Stomach (tissue), 9 donors: ENCODE data around the gene EPHA7. TPM values are rescaled to one million over a fixed set of nuclear protein-coding genes. Genes with fewer than 3 reads are reported as not detected.

Experiments
- DNase-seq, 2 donors: peaks; one replicate each; pipeline versions ENCODE4 v3.0.0 to v3.0.0-alpha.2; 2013 to 2019
- H3K27ac ChIP-seq, 5 donors: fragments of 200-600 bp in 4 of 5; sonication (generic) in 4 of 5; one replicate each; pipeline ENCODE4 v1.5.1; 2013 to 2019; ENCODE audit warnings: mild to moderate bottlenecking in 1 of 5, moderate library complexity in 1 of 5
- H3K27me3 ChIP-seq, 3 donors: fragments of 200-600 bp; sonication (generic); one replicate each; pipeline ENCODE4 v1.5.1; 2017 to 2019; ENCODE audit warnings: mixed run types in 1 of 3
- H3K36me3 ChIP-seq, 4 donors: fragments of 200-600 bp; sonication (generic); 1 replicate in 3 of 4; 2 replicates in 1 of 4; pipeline ENCODE4 v1.5.1; 2016 to 2019
- H3K4me1 ChIP-seq, 4 donors: fragments of 200-600 bp; sonication (generic); one replicate each; pipeline ENCODE4 v1.5.1; 2016 to 2019
- H3K4me3 ChIP-seq, 4 donors: fragments of 200-600 bp; sonication (generic) in 3 of 4; one replicate each; pipeline ENCODE4 v1.5.1; 2016 to 2019; ENCODE audit warnings: mild to moderate bottlenecking in 1 of 4
- H3K9me3 ChIP-seq, 4 donors: fragments of 200-600 bp; sonication (generic); one replicate each; pipeline ENCODE4 v1.5.1; 2016 to 2019
- EP300 ChIP-seq: sonication (generic); formaldehyde crosslinking; IDR thresholded peaks from one replicate; pipeline ENCODE4 v1.6.1; 2017; ENCODE audit warnings: antibody characterized with exemption
- POLR2A ChIP-seq, 4 donors: fragments of 450-650 bp; IDR thresholded peaks; one replicate each; pipeline ENCODE4 v1.6.1; 2016; ENCODE audit warnings: antibody characterized with exemption in 4 of 4, control low read depth in 2 of 4, mild to moderate bottlenecking in 1 of 4, moderate library complexity in 1 of 4
- POLR2AphosphoS5 ChIP-seq, 3 donors: sonication (generic); formaldehyde crosslinking; IDR thresholded peaks; one replicate each; pipeline ENCODE4 v1.6.1; 2016; ENCODE audit warnings: antibody characterized with exemption in 3 of 3
- WGBS, 5 donors: extraction: QIAGEN DNeasy Blood & Tissue Kit in 3 of 5; methylation state at CpG; one replicate each; pipeline versions ENCODE4 v1.1.5 to v1.1.7; 2013 to 2018; 5-methylcytosine and 5-hydroxymethylcytosine counted together
- intact Hi-C: fragments of 100-400 bp; cut with DNase I; formaldehyde crosslinking; loops from one replicate; pipeline ENCODE4 v1.15.1; 2023; ENCODE audit warnings: low total_unique reads
- polyA plus RNA-seq, 3 donors: library from polyadenylated mRNA; stranded (reverse); fragments of 200-250 nt; gene quantifications; one replicate each; pipeline ENCODE4 v1.2.3, GENCODE V29; 2013
- total RNA-seq, 5 donors: library from RNA; depleted of rRNA; stranded (reverse); fragments of >200 nt; gene quantifications; one replicate each; pipeline versions ENCODE4 v1.1.0 to v1.2.3, GENCODE V29; 2014 to 2016
- TF ChIP-seq, protein P1 (sequence below), 7 experiments: fragments of 450-650 bp in 4 of 7; fragments of 200-600 bp in 3 of 7; sonication (generic) in 3 of 7; IDR thresholded peaks; one replicate each; pipeline ENCODE4 v1.5.1; 2016 to 2019; ENCODE audit warnings: antibody characterized with exemption in 7 of 7, control low read depth in 2 of 7, mild to moderate bottlenecking in 1 of 7
- donor health status: healthy with polysubstance abuse.
- donor health status: Bipolar disorder and iron deficiency.
- donor health status: healthy.

The EPHA7 gene
- total and polyA plus RNA-seq, 8 donors, result 0.55 to 118 (median 7.6) TPM

GRCh38 chr6:93423542-93423941, 4.2 kb upstream of the EPHA7 start:
- intact Hi-C loops, result no loop called here
- 48 to 57% (median 49%) methylated on average over 2 of the region's 2 CpGs for WGBS, 5 donors
- H3K27me3 ChIP-seq, result peaks cover 0 to 40% (median 13%) of the 10 kb centered on the region in 3 donors

GRCh38 chr6:93420163-93420795, 920 bp upstream of the EPHA7 start:
- intact Hi-C loops, result no loop called here
- TF ChIP-seq POLR2A (IDR thresholded peaks at IDR 0.05) (no peak), EP300 (no peak), POLR2AphosphoS5 (IDR thresholded peaks at IDR 0.05) (no peak)
- TF ChIP-seq, protein P1, sequence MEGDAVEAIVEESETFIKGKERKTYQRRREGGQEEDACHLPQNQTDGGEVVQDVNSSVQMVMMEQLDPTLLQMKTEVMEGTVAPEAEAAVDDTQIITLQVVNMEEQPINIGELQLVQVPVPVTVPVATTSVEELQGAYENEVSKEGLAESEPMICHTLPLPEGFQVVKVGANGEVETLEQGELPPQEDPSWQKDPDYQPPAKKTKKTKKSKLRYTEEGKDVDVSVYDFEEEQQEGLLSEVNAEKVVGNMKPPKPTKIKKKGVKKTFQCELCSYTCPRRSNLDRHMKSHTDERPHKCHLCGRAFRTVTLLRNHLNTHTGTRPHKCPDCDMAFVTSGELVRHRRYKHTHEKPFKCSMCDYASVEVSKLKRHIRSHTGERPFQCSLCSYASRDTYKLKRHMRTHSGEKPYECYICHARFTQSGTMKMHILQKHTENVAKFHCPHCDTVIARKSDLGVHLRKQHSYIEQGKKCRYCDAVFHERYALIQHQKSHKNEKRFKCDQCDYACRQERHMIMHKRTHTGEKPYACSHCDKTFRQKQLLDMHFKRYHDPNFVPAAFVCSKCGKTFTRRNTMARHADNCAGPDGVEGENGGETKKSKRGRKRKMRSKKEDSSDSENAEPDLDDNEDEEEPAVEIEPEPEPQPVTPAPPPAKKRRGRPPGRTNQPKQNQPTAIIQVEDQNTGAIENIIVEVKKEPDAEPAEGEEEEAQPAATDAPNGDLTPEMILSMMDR (IDR thresholded peaks at IDR 0.05), result no peak
- peaks cover 17 to 42% (median 35%) of the 10 kb centered on the region in 4 donors for H3K4me1 ChIP-seq
- peak overlapping the region; percentile 58 to 76 (median 63) for H3K4me3 ChIP-seq
- peaks cover 0 to 73% (median 34%) of the 10 kb centered on the region in 3 donors for H3K27me3 ChIP-seq
- H3K36me3 ChIP-seq, result no peaks in the 10 kb centered on the region
- peak overlapping the region in 4 of 5 donors; percentile 53 to 75 (median 60) for H3K27ac ChIP-seq
- peak in 1 of 2 donors; percentile 30 for DNase-seq
- H3K9me3 ChIP-seq, result peaks cover 0 to 8% (median 0%) of the 10 kb centered on the region in 4 donors
- WGBS, 5 donors, result 6 to 11% (median 9%) methylated on average over 14 of the region's 14 CpGs

More at GRCh38 chr6:93423542-93423941, 4.2 kb upstream of the EPHA7 start:
- Histone ChIP-seq H3K4me3 (no peak overlapping the region), H3K4me1 (peaks cover 4 to 20% (median 14%) of the 10 kb centered on the region in 4 donors), H3K9me3 (peaks cover 0 to 5% (median 0%) of the 10 kb centered on the region in 4 donors), H3K36me3 (no peaks in the 10 kb centered on the region), H3K27ac (no peak overlapping the region)
- TF ChIP-seq POLR2A (IDR thresholded peaks at IDR 0.05) (no peak), POLR2AphosphoS5 (IDR thresholded peaks at IDR 0.05) (no peak), EP300 (no peak)
- TF ChIP-seq, protein P1 (IDR thresholded peaks at IDR 0.05), result peak in 2 of 7 experiments; percentile 17 to 34
- peak in 1 of 2 donors; percentile 80 for DNase-seq

DNA sequence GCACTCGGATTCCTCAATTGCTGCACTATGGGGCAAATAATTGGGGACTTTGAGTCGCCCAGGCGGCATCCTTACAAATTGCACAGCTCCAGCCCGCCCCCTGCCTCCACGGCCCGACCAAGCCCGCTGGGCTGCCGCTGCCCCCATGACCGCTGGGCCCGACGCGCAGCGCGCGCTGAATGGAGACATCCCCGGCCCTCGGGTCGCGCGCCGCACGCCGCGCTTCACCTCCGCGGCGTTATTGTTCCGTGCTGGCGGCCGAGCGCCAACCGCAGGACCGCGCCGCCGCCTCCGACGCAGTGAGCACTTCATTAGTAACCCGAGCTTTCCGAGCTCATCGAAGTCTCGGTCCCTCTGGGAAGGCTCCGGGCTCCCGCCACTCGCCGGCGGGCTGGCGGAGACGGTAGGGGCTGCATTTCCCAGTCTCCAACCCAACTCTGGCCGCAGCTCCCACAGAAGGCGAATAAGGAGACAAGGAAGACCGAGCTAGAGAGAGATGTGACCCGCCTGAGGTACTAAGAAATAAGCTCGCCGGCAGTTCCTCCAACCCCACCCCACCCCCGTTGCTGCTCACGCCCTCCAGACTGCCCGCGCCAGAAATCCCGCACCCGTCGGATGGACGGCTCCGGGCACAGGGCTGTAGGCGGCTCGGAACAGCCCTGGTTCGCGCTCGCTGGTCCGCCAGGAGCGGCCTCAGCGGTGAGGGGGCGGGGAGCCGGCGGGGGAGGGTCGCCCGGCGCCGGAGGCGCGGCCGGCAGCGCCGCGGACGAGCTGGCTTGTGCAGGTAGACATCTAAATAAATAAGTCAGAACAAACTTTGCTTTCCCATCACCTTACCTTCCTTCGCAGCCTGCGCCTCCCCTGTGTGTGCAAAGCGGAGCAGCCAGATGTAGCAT, 703 bp downstream of the EPHA7 start:
- Histone ChIP-seq H3K9me3 (peaks cover 0 to 8% (median 0%) of the 10 kb centered on the region in 4 donors), H3K27ac (peak overlapping the region in 4 of 5 donors; percentile 5 to 82 (median 61)), H3K36me3 (no peaks in the 10 kb centered on the region), H3K27me3 (peaks cover 0 to 83% (median 34%) of the 10 kb centered on the region in 3 donors), H3K4me3 (peak overlapping the region; percentile 58 to 76 (median 63)), H3K4me1 (peaks cover 17 to 42% (median 35%) of the 10 kb centered on the region in 4 donors)
- peak in 1 of 2 donors; percentile 79 for DNase-seq
- WGBS, 5 donors, result 2 to 8% (median 3%) methylated on average over 30 to 89 of the region's 89 CpGs
- TF ChIP-seq POLR2A (IDR thresholded peaks at IDR 0.05), result no peak
- TF ChIP-seq, protein P1 (IDR thresholded peaks at IDR 0.05), result no peak
- no peak for TF ChIP-seq EP300
- TF ChIP-seq POLR2AphosphoS5 (IDR thresholded peaks at IDR 0.05), result no peak
- intact Hi-C loops, result no loop called here

- WGBS, 5 donors, result 0 to 3% (median 1%) methylated on average over 5 of the region's 5 CpGs
- TF ChIP-seq POLR2A (IDR thresholded peaks at IDR 0.05) (no peak), POLR2AphosphoS5 (IDR thresholded peaks at IDR 0.05) (no peak)
- peak overlapping the region in 3 of 5 donors; percentile 5 to 82 (median 77) for H3K27ac ChIP-seq
Measured at GRCh38 chr6:93418033-93418407, 1.3 kb downstream of the EPHA7 start.

More at GRCh38 chr6:93418033-93418407, 1.3 kb downstream of the EPHA7 start:
- peaks cover 0 to 8% (median 0%) of the 10 kb centered on the region in 4 donors for H3K9me3 ChIP-seq
- H3K36me3 ChIP-seq, result no peaks in the 10 kb centered on the region
- DNase-seq, result no peak
- intact Hi-C loops, result no loop called here
- H3K27me3 ChIP-seq, result peaks cover 0 to 83% (median 34%) of the 10 kb centered on the region in 3 donors
- H3K4me3 ChIP-seq, result peak overlapping the region; percentile 58 to 76 (median 63)
- H3K4me1 ChIP-seq, result peaks cover 17 to 42% (median 35%) of the 10 kb centered on the region in 4 donors
